Measurements from ENCODE around the gene YIPF1. TPM values are rescaled to one million over a fixed set of nuclear protein-coding genes. Genes with fewer than 3 reads are reported as not detected.
A peak's percentile ranks its signal among the peaks of the same experiment; 100 is the strongest.

Gene YIPF1
- 16.6 and 18.5 TPM in 2 replicates for total RNA-seq

- ATAC-seq (ENCODE audit: low read depth) = peak; percentile 98
- peak within 1 kb of the TSS; percentile 98 for H3K4me3 Mint-ChIP-seq
- H3K9me3 Mint-ChIP-seq = no peaks in the 10 kb centered on the region
- H3K27me3 Mint-ChIP-seq = no peaks in the 10 kb centered on the region
- TF ChIP-seq CTCF (IDR thresholded peaks at IDR 0.05) = no peak
- H3K4me1 Mint-ChIP-seq = peaks cover 40% of the 10 kb centered on the region
- ChIA-PET CTCF (interaction anchor here (0.8 to 1.7 kb wide), 3 partner anchors 10 to 70 kb away, joined by 3 to 6 read pairs (median 5); partner anchors contain the start of genes IFT25 and LRRC42), POLR2A (interaction anchor here (0.7 to 2.7 kb wide), 4 partner anchors 21 to 56 kb away, joined by 3 to 37 read pairs (median 4); partner anchors contain the start of genes IFT25, LRRC42 and NDC1)
- peak; percentile 81 for DNase-seq
- peak within 1 kb of the TSS; percentile 94 for H3K27ac Mint-ChIP-seq
- intact Hi-C loops (cut with micrococcal nuclease) = loop anchor here (1.0 to 5.0 kb wide), 6 partner anchors 51 to 1162 kb away; partner anchors contain the start of genes IFT25, NDC1, PARS2 and SSBP3
- peaks cover 35% of the 10 kb centered on the region for H3K36me3 Mint-ChIP-seq (ENCODE audit: low read depth)
Observed at GRCh38 chr1:53889304-53890298, at the start of gene YIPF1. Gene YIPF1 (minus strand): TSS chr1:53889797. CDS start chr1:53888937, 860 bp downstream.

GRCh38 chr1:53938136-53938830 lies 48.7 kb upstream of the YIPF1 start:
- TF ChIP-seq CTCF (IDR thresholded peaks at IDR 0.05) = no peak
- DNase-seq = no peak
- H3K4me1 Mint-ChIP-seq = peaks cover 10% of the 10 kb centered on the region
- no peak overlapping the region for H3K4me3 Mint-ChIP-seq
- intact Hi-C loops (cut with micrococcal nuclease) = no loop called here
- H3K36me3 Mint-ChIP-seq (ENCODE audit: low read depth) = peaks cover 40% of the 10 kb centered on the region
- ATAC-seq (ENCODE audit: low read depth) = no peak
- H3K27ac Mint-ChIP-seq = no peak overlapping the region
- ChIA-PET POLR2A (no interaction called here), CTCF (no interaction called here)
- no peaks in the 10 kb centered on the region for H3K27me3 Mint-ChIP-seq
- H3K9me3 Mint-ChIP-seq = no peaks in the 10 kb centered on the region

- no peak for TF ChIP-seq CTCF (IDR thresholded peaks at IDR 0.05)
- DNase-seq = no peak
- ChIA-PET POLR2A (no interaction called here), CTCF (no interaction called here)
- H3K27me3 Mint-ChIP-seq = no peaks in the 10 kb centered on the region
- no peak overlapping the region for H3K27ac Mint-ChIP-seq
- H3K4me3 Mint-ChIP-seq = no peak overlapping the region
- H3K9me3 Mint-ChIP-seq = no peaks in the 10 kb centered on the region
- peaks cover 44% of the 10 kb centered on the region for H3K36me3 Mint-ChIP-seq (ENCODE audit: low read depth)
- ATAC-seq (ENCODE audit: low read depth) = no peak
- intact Hi-C loops (cut with micrococcal nuclease) = no loop called here
- peaks cover 2% of the 10 kb centered on the region for H3K4me1 Mint-ChIP-seq
Observed at GRCh38 chr1:53936430-53936829, 46.8 kb upstream of the YIPF1 start.

GRCh38 chr1:53934170-53934765 lies 44.7 kb upstream of the YIPF1 start:
- ChIA-PET POLR2A (no interaction called here), CTCF (no interaction called here)
- no peaks in the 10 kb centered on the region for H3K9me3 Mint-ChIP-seq
- no peak for TF ChIP-seq CTCF (IDR thresholded peaks at IDR 0.05)
- H3K4me3 Mint-ChIP-seq = no peak overlapping the region
- H3K27ac Mint-ChIP-seq = no peak overlapping the region
- intact Hi-C loops (cut with micrococcal nuclease) = no loop called here
- H3K4me1 Mint-ChIP-seq = no peaks in the 10 kb centered on the region
- no peaks in the 10 kb centered on the region for H3K27me3 Mint-ChIP-seq
- peaks cover 58% of the 10 kb centered on the region for H3K36me3 Mint-ChIP-seq (ENCODE audit: low read depth)
- DNase-seq (no peak), ATAC-seq (ENCODE audit: low read depth) (no peak)
